Smooth muscle cell (in vitro differentiated cells): ENCODE results near the gene IL17C. TPM values are rescaled to one million over a fixed set of nuclear protein-coding genes. Genes with fewer than 3 reads are reported as not detected.

Experiments used
- DNase-seq: peaks from one replicate; lab custom pipeline; 2025; ENCODE audit not compliant: unreplicated experiment; lab: John Stamatoyannopoulos, UW
- H2AFZ ChIP-seq: fragments of 200-600 bp; sonication (generic); 2 replicates; pipeline ENCODE4 v1.6.0; 2016; ENCODE audit warnings: antibody characterized with exemption, low read depth, mild to moderate bottlenecking
- H3F3A ChIP-seq: fragments of 200-600 bp; sonication (generic); 2 replicates; pipeline ENCODE4 v1.6.0; 2017; ENCODE audit warnings: antibody characterized with exemption, low read depth
- H3K27ac ChIP-seq: fragments of 200-600 bp; sonication (generic); 2 replicates; pipeline ENCODE4 v1.5.1; 2016; ENCODE audit warnings: low read depth, mild to moderate bottlenecking
- H3K27me3 ChIP-seq: fragments of 200-600 bp; sonication (generic); 2 replicates; pipeline ENCODE4 v1.6.1; 2016; ENCODE audit warnings: low read depth, mild to moderate bottlenecking
- H3K36me3 ChIP-seq: fragments of 200-600 bp; sonication (generic); 2 replicates; pipeline ENCODE4 v1.5.1; 2016; ENCODE audit warnings: low read depth
- H3K4me1 ChIP-seq: fragments of 200-600 bp; sonication (generic); 2 replicates; pipeline ENCODE4 v1.5.1; 2016; ENCODE audit warnings: low read depth
- H3K4me2 ChIP-seq: fragments of 200-600 bp; sonication (generic); 2 replicates; pipeline ENCODE4 v1.6.0; 2016; ENCODE audit warnings: mild to moderate bottlenecking
- H3K4me3 ChIP-seq: fragments of 200-600 bp; sonication (generic); 2 replicates; pipeline ENCODE4 v1.5.1; 2016; ENCODE audit warnings: mild to moderate bottlenecking
- H3K79me2 ChIP-seq: fragments of 200-600 bp; sonication (generic); 2 replicates; pipeline ENCODE4 v1.6.0; 2016; ENCODE audit warnings: low read depth, mild to moderate bottlenecking
- H3K9ac ChIP-seq: fragments of 200-600 bp; sonication (generic); 2 replicates; pipeline ENCODE4 v1.6.0; 2016; ENCODE audit warnings: low read depth
- H3K9me3 ChIP-seq: fragments of 200-600 bp; sonication (generic); replicated peaks from 2 replicates; pipeline ENCODE4 v1.5.1; 2016; ENCODE audit warnings: low read depth
- H4K20me1 ChIP-seq: fragments of 200-600 bp; sonication (generic); 2 replicates; pipeline ENCODE4 v1.6.0; 2016; ENCODE audit warnings: low read depth
- WGBS: methylation state at CpG from one replicate; pipeline ENCODE4 v1.1.7; 2016; ENCODE audit warnings: low lambda C conversion rate; 5-methylcytosine and 5-hydroxymethylcytosine counted together
- polyA plus RNA-seq: library from polyadenylated mRNA; unstranded; fragments of >200 nt; fragmentation: Nextera tagmentation; extraction: Ambion mirVana; gene quantifications from 2 replicates; pipeline ENCODE4 v1.2.1, GENCODE V29; 2016
- total RNA-seq: library from RNA; depleted of rRNA; stranded (reverse); fragments of >200 nt; gene quantifications from 2 replicates; pipeline ENCODE4 v1.2.3, GENCODE V29; 2014
- TF ChIP-seq, protein P1 (sequence below): fragments of 200-600 bp; sonication (generic); IDR thresholded peaks from 2 replicates; pipeline ENCODE4 v1.5.1; 2017; ENCODE audit warnings: borderline replicate concordance, mild to moderate bottlenecking, antibody characterized with exemption; ENCODE audit not compliant: insufficient read depth, poor library complexity, severe bottlenecking

The IL17C gene
- total and polyA plus RNA-seq, 2 experiments from 2014 or later: not detected

DNA sequence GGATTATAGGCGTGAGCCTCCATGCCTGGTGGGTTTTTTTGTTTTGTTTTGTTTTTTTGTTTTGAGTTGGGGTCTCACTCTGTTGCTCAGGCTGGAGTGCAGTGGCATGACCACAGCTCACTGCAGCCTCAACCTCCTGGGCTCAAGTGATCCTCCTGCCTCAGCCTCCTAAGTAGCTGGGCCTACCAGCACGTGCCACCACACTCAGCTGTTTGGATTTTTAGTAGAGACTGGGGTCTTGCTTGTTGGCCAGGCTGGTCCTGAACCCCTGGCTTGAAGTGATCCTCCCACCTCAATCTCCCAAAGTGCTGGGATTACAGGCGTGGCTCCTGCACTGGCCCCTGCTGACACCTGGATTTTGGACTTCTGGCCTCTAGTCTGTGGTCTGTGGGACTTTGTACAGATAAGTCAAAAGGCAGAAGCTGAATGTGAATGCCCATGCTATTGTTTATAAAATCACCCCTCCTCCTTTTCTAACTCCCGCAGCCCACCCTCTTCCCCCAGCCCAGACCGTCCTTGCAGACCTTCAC, 42.2 kb downstream of the IL17C start:
- no peak for DNase-seq
- WGBS: 90% methylated on average over 5 of the region's 5 CpGs
- H3K79me2 ChIP-seq: no peaks in the 10 kb centered on the region
- H4K20me1 ChIP-seq: no peaks in the 10 kb centered on the region
- no peak overlapping the region for H3K4me2 ChIP-seq
- peaks cover 4% of the 10 kb centered on the region for H3K4me1 ChIP-seq
- peaks cover 20% of the 10 kb centered on the region for H3K27me3 ChIP-seq
- no peak overlapping the region for H3K27ac ChIP-seq
- H3K4me3 ChIP-seq: no peak overlapping the region
- H3K9me3 ChIP-seq: no peaks in the 10 kb centered on the region
- H3K9ac ChIP-seq: no peak overlapping the region
- no peaks in the 10 kb centered on the region for H3F3A ChIP-seq
- no peak overlapping the region for H2AFZ ChIP-seq
- no peaks in the 10 kb centered on the region for H3K36me3 ChIP-seq
- TF ChIP-seq, protein P1, sequence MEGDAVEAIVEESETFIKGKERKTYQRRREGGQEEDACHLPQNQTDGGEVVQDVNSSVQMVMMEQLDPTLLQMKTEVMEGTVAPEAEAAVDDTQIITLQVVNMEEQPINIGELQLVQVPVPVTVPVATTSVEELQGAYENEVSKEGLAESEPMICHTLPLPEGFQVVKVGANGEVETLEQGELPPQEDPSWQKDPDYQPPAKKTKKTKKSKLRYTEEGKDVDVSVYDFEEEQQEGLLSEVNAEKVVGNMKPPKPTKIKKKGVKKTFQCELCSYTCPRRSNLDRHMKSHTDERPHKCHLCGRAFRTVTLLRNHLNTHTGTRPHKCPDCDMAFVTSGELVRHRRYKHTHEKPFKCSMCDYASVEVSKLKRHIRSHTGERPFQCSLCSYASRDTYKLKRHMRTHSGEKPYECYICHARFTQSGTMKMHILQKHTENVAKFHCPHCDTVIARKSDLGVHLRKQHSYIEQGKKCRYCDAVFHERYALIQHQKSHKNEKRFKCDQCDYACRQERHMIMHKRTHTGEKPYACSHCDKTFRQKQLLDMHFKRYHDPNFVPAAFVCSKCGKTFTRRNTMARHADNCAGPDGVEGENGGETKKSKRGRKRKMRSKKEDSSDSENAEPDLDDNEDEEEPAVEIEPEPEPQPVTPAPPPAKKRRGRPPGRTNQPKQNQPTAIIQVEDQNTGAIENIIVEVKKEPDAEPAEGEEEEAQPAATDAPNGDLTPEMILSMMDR: no peak

DNA sequence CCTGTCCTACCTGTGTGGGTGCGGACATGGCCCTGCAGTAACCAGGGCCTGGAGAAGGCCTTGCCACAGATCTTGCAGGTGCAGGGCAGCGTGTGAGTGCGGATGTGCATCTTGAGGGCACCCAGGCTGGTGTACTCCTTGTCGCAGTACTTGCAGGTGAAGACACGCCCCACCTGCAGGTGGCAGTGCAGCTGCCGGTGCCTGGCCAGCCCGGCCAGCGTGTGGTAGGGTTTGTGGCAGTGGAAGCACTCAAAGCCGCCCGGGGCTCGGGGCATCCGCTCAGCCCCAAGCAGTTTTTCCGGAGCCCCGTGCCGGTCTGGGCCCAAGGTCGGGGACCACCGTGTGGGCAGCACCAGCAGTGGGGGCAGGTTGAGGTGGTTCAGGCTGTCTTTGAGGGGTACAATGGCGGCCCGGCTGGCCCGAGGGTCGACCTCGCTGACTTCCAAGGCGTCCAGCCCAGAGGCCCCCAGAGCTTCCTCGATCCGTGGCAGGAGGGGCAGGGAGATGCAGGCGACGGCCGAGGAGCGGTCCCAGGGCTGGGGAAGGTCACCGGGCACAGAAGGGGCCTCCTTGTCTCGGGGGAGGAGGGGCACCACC, 42.8 kb downstream of the IL17C start:
- no peak overlapping the region for H3K4me2 ChIP-seq
- H3K36me3 ChIP-seq: no peaks in the 10 kb centered on the region
- no peak overlapping the region for H3K9ac ChIP-seq
- no peaks in the 10 kb centered on the region for H3F3A ChIP-seq
- no peak overlapping the region for H3K27ac ChIP-seq
- no peak overlapping the region for H2AFZ ChIP-seq
- no peak for DNase-seq
- H3K4me1 ChIP-seq: peaks cover 9% of the 10 kb centered on the region
- 82% methylated on average over 29 of the region's 31 CpGs for WGBS
- peaks cover 26% of the 10 kb centered on the region for H3K27me3 ChIP-seq
- no peaks in the 10 kb centered on the region for H3K79me2 ChIP-seq
- TF ChIP-seq, protein P1: no peak
- H4K20me1 ChIP-seq: no peaks in the 10 kb centered on the region
- H3K4me3 ChIP-seq: no peak overlapping the region
- H3K9me3 ChIP-seq: no peaks in the 10 kb centered on the region

DNA sequence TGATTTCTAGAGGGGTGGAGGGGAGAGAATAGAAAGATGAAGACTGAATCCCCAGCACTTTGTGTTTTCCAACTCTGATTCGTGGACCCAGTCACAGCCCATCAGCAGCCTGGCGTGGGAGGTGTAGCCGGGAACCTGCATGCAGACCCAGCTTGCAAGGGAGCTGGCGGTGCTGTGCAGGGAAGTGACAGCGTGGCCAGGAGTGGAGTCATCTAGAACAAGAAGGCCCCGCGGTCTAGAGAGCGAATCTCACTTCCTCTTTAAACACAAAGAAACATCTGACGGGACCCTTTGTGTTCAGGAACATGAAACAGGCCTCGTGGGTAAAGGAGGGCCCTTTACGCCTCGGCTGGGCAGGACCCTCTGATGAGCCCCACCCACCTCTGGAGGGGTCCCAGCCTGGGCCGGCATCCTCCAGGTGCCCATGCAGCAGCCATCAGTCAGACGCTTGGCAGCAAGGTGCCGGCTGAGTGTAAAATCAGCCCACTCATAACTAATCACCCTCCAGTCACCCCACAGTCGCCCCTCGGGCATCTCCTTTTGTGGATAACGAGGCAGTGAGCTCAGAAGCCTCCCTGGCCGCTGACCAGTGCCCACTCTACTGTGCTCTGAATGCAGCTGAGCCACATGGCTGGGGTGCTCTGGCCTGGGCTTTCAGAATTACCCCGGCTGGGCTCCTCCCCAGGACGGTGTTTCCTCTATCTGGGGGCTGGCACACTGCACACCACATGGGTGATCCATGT, 43.5 kb downstream of the IL17C start:
- Histone ChIP-seq H3K4me2 (no peak overlapping the region), H3K27ac (no peak overlapping the region), H3K79me2 (no peaks in the 10 kb centered on the region), H3K9me3 (no peaks in the 10 kb centered on the region), H4K20me1 (no peaks in the 10 kb centered on the region), H3K4me1 (peaks cover 9% of the 10 kb centered on the region), H3K27me3 (peaks cover 27% of the 10 kb centered on the region), H2AFZ (no peak overlapping the region), H3K4me3 (no peak overlapping the region), H3F3A (no peaks in the 10 kb centered on the region), H3K36me3 (no peaks in the 10 kb centered on the region), H3K9ac (no peak overlapping the region)
- 81% methylated on average over 21 of the region's 21 CpGs for WGBS
- no peak for DNase-seq
- TF ChIP-seq, protein P1: no peak
